OCI-LY1 (cell line): ENCODE results near the gene MAGEB1.

Source experiments
- CTCF ChIP-seq: fragments of 200-600 bp; sonication (generic), shearing (Covaris generic); IDR thresholded peaks from 2 replicates; pipeline ENCODE4 v1.5.1; 2017; ENCODE audit warnings: mild to moderate bottlenecking, antibody characterized with exemption, low read length, moderate library complexity, mixed read lengths
- EZH2 ChIP-seq: fragments of 200-600 bp; sonication (generic), shearing (Covaris generic); IDR thresholded peaks from 2 replicates; pipeline ENCODE4 v1.8.0; 2017; ENCODE audit warnings: borderline replicate concordance, mixed run types, mild to moderate bottlenecking, antibody characterized with exemption, low read length, moderate library complexity, mixed read lengths

GRCh38 chrX:30230395-30230794 lies 16.6 kb upstream of the MAGEB1 start, which contains the start of gene MAGEB3:
- TF ChIP-seq EZH2, result no peak
- TF ChIP-seq CTCF, result no peak
